Neural cell (in vitro differentiated cells): ENCODE data around the gene TADA2B. TPM values are rescaled to one million over a fixed set of nuclear protein-coding genes. Genes with fewer than 3 reads are reported as not detected.

ENCODE experiments used
- H2AFZ ChIP-seq: fragments of 200-600, 300-800 bp; sonication (generic), shearing (Covaris generic); 2 replicates; pipeline ENCODE4 v1.6.0; 2014; ENCODE audit warnings: low read depth, mild to moderate bottlenecking, antibody characterized with exemption, low read length, moderate library complexity
- H3F3A ChIP-seq: fragments of 200-600 bp; shearing (Covaris generic); 2 replicates; pipeline ENCODE4 v1.6.1; 2016; ENCODE audit warnings: mild to moderate bottlenecking, moderate library complexity, mixed read lengths, antibody characterized with exemption, low read length; ENCODE audit not compliant: insufficient read depth, poor library complexity, severe bottlenecking
- H3K27ac ChIP-seq: fragments of 200-600, 300-800 bp; sonication (generic), shearing (Covaris generic); 2 replicates; pipeline ENCODE4 v1.5.1; 2014; ENCODE audit warnings: mild to moderate bottlenecking, low read length, moderate library complexity
- H3K27me3 ChIP-seq: fragments of 300-800, 200-600 bp; sonication (generic), shearing (Covaris generic); 2 replicates; pipeline ENCODE4 v1.6.0; 2014; ENCODE audit warnings: mild to moderate bottlenecking, low read depth, low read length, moderate library complexity; ENCODE audit not compliant: insufficient read depth
- H3K36me3 ChIP-seq: fragments of 300-800, 200-600 bp; sonication (generic), shearing (Covaris generic); 2 replicates; pipeline ENCODE4 v1.5.1; 2014; ENCODE audit warnings: mild to moderate bottlenecking, antibody characterized with exemption, low read length, moderate library complexity; ENCODE audit not compliant: insufficient read depth
- H3K4me2 ChIP-seq: fragments of 300-800, 200-600 bp; sonication (generic), shearing (Covaris generic); 2 replicates; pipeline ENCODE4 v1.6.0; 2014; ENCODE audit warnings: mild to moderate bottlenecking, low read length
- H3K4me3 ChIP-seq: fragments of 300-800, 200-600 bp; sonication (generic), shearing (Covaris generic); 2 replicates; pipeline ENCODE4 v1.5.1; 2014; ENCODE audit warnings: mild to moderate bottlenecking, low read length, moderate library complexity
- H3K79me2 ChIP-seq: fragments of 200-600 bp; shearing (Covaris generic); replicated peaks from 2 replicates; pipeline ENCODE4 v1.6.0; 2014; ENCODE audit warnings: mild to moderate bottlenecking, low read length, moderate library complexity; ENCODE audit not compliant: insufficient read depth
- H3K9ac ChIP-seq: fragments of 300-800, 200-600 bp; sonication (generic), shearing (Covaris generic); 2 replicates; pipeline ENCODE4 v1.6.1; 2016; ENCODE audit warnings: mild to moderate bottlenecking, low read length, mixed read lengths
- H3K9me2 ChIP-seq: fragments of 200-600 bp; shearing (Covaris generic); 2 replicates; pipeline ENCODE4 v1.6.1; 2016; ENCODE audit warnings: mild to moderate bottlenecking, low read length, mixed read lengths; ENCODE audit not compliant: insufficient read depth
- H3K9me3 ChIP-seq: fragments of 200-600, 300-800 bp; sonication (generic), shearing (Covaris generic); 2 replicates; pipeline ENCODE4 v1.6.1; 2016; ENCODE audit warnings: mild to moderate bottlenecking, mixed run types, low read length, moderate library complexity, mixed read lengths
- H4K20me1 ChIP-seq: fragments of 200-600 bp; shearing (Covaris generic); 2 replicates; pipeline ENCODE4 v1.6.1; 2016; ENCODE audit warnings: mild to moderate bottlenecking, mixed run types; ENCODE audit not compliant: insufficient read depth
- CTCF ChIP-seq: fragments of 450-650 bp; IDR thresholded peaks from 2 replicates; pipeline ENCODE4 v1.5.1; 2014; ENCODE audit warnings: antibody characterized with exemption, mild to moderate bottlenecking, moderate library complexity; ENCODE audit not compliant: poor library complexity, severe bottlenecking
- EP300 ChIP-seq: fragments of 450-650 bp; conservative IDR thresholded peaks from 2 replicates; pipeline ENCODE4 v1.6.1; 2014; ENCODE audit warnings: antibody characterized with exemption, mild to moderate bottlenecking, moderate library complexity; ENCODE audit not compliant: poor library complexity, severe bottlenecking
- EZH2 ChIP-seq: fragments of 200-600, 300-800 bp; shearing (Covaris generic), sonication (generic); IDR thresholded peaks from 2 replicates; pipeline ENCODE4 v1.6.1; 2014; ENCODE audit warnings: antibody characterized with exemption, low read length, borderline replicate concordance, mild to moderate bottlenecking; ENCODE audit not compliant: insufficient read depth, poor library complexity, severe bottlenecking
- MXI1 ChIP-seq: fragments of 450-650 bp; conservative IDR thresholded peaks from 2 replicates; pipeline ENCODE4 v1.6.1; 2014; ENCODE audit warnings: antibody characterized with exemption, mild to moderate bottlenecking; ENCODE audit not compliant: poor library complexity, severe bottlenecking
- POLR2AphosphoS5 ChIP-seq: IDR thresholded peaks from 2 replicates; pipeline ENCODE4 v1.6.1; 2012
- RAD21 ChIP-seq: fragments of 450-650 bp; conservative IDR thresholded peaks from 2 replicates; pipeline ENCODE4 v1.6.1; 2014; ENCODE audit warnings: antibody characterized with exemption, mild to moderate bottlenecking, moderate library complexity
- REST ChIP-seq: IDR thresholded peaks from 2 replicates; pipeline ENCODE4 v1.6.1; 2012; ENCODE audit warnings: borderline replicate concordance
- SMC3 ChIP-seq: fragments of 450-650 bp; conservative IDR thresholded peaks from 2 replicates; pipeline ENCODE4 v1.6.1; 2014; ENCODE audit warnings: antibody characterized with exemption, mild to moderate bottlenecking, moderate library complexity; ENCODE audit not compliant: poor library complexity
- TAF1 ChIP-seq: IDR thresholded peaks from 2 replicates; pipeline ENCODE4 v1.6.1; 2012; ENCODE audit warnings: low read depth
- polyA plus RNA-seq: library from polyadenylated mRNA; depleted of rRNA; stranded (reverse); fragments of >200 nt; gene quantifications from 2 replicates; pipeline ENCODE4 v1.2.3, GENCODE V29; 2014

The TADA2B gene
- polyA plus RNA-seq, 1 donor from 2014 or later = 13.9 TPM

GRCh38 chr4:7001271-7001670 lies 41.9 kb upstream of the TADA2B start:
- no peaks in the 10 kb centered on the region for H3K9me3 ChIP-seq
- no peak overlapping the region for H3K4me2 ChIP-seq
- H3K36me3 ChIP-seq = no peaks in the 10 kb centered on the region
- H3K9ac ChIP-seq = no peak overlapping the region
- H3K27ac ChIP-seq = no peak overlapping the region
- TF ChIP-seq EP300 = no peak
- TF ChIP-seq SMC3 = no peak
- TF ChIP-seq POLR2AphosphoS5 = no peak
- no peak for TF ChIP-seq RAD21
- no peak for TF ChIP-seq EZH2
- no peak for TF ChIP-seq REST
- no peak for TF ChIP-seq TAF1
- TF ChIP-seq MXI1 = no peak
- TF ChIP-seq CTCF = no peak
- no peaks in the 10 kb centered on the region for H4K20me1 ChIP-seq
- no peaks in the 10 kb centered on the region for H3K9me2 ChIP-seq
- no peaks in the 10 kb centered on the region for H3F3A ChIP-seq
- no peak overlapping the region for H2AFZ ChIP-seq
- H3K27me3 ChIP-seq = no peaks in the 10 kb centered on the region
- H3K4me3 ChIP-seq = no peak overlapping the region
- H3K79me2 ChIP-seq = no peaks in the 10 kb centered on the region

- Histone ChIP-seq H3K27me3 (no peaks in the 10 kb centered on the region), H4K20me1 (no peaks in the 10 kb centered on the region), H2AFZ (no peak overlapping the region), H3K9ac (no peak overlapping the region), H3F3A (no peaks in the 10 kb centered on the region), H3K79me2 (no peaks in the 10 kb centered on the region), H3K27ac (no peak overlapping the region), H3K36me3 (no peaks in the 10 kb centered on the region), H3K9me2 (no peaks in the 10 kb centered on the region), H3K4me2 (no peak overlapping the region), H3K9me3 (no peaks in the 10 kb centered on the region), H3K4me3 (no peak overlapping the region)
- TF ChIP-seq MXI1 = no peak
- TF ChIP-seq POLR2AphosphoS5 = no peak
- TF ChIP-seq CTCF = no peak
- no peak for TF ChIP-seq TAF1
Measured at GRCh38 chr4:7002336-7002735, 40.8 kb upstream of the TADA2B start.
